Measurements from ENCODE around the gene TAS2R14.

TAS2R14 gene

DNA sequence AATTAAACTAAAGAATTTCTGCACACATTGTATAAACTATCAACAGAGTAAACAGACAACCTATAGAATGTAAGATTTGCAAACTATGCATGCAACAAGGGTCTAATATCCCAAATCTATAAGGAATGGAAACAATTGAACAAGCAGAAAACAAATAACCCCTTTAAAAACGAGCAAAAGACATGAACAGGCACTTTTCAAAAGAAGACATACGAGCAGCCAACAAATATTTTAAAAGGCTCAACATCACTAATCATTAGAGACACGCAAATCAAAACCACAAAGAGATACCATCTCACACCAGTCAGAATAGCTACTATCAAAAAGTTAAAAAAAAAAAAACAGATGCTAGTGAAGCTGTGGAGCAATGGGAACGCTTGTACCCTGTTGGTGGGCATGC is 34.4 kb downstream of the TAS2R14 start:
- TF ChIP-seq CREB1 (IDR thresholded peaks at IDR 0.05; ENCODE audit: low read depth) (no peak), TCF12 (IDR thresholded peaks at IDR 0.05; ENCODE audit: low read depth) (no peak), ZBTB7A (IDR thresholded peaks at IDR 0.05; ENCODE audit: low read depth) (no peak), YY1 (IDR thresholded peaks at IDR 0.05; ENCODE audit: low read depth) (no peak), NFIC (IDR thresholded peaks at IDR 0.05) (no peak), FOXM1 (IDR thresholded peaks at IDR 0.05; ENCODE audit: borderline replicate concordance, low read depth) (no peak), TEAD4 (IDR thresholded peaks at IDR 0.05) (no peak), CEBPB (IDR thresholded peaks at IDR 0.05) (no peak)
- TF ChIP-seq, protein P1, sequence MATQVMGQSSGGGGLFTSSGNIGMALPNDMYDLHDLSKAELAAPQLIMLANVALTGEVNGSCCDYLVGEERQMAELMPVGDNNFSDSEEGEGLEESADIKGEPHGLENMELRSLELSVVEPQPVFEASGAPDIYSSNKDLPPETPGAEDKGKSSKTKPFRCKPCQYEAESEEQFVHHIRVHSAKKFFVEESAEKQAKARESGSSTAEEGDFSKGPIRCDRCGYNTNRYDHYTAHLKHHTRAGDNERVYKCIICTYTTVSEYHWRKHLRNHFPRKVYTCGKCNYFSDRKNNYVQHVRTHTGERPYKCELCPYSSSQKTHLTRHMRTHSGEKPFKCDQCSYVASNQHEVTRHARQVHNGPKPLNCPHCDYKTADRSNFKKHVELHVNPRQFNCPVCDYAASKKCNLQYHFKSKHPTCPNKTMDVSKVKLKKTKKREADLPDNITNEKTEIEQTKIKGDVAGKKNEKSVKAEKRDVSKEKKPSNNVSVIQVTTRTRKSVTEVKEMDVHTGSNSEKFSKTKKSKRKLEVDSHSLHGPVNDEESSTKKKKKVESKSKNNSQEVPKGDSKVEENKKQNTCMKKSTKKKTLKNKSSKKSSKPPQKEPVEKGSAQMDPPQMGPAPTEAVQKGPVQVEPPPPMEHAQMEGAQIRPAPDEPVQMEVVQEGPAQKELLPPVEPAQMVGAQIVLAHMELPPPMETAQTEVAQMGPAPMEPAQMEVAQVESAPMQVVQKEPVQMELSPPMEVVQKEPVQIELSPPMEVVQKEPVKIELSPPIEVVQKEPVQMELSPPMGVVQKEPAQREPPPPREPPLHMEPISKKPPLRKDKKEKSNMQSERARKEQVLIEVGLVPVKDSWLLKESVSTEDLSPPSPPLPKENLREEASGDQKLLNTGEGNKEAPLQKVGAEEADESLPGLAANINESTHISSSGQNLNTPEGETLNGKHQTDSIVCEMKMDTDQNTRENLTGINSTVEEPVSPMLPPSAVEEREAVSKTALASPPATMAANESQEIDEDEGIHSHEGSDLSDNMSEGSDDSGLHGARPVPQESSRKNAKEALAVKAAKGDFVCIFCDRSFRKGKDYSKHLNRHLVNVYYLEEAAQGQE (IDR thresholded peaks at IDR 0.05; ENCODE audit: low read depth) = no peak
- TF ChIP-seq, protein P2, sequence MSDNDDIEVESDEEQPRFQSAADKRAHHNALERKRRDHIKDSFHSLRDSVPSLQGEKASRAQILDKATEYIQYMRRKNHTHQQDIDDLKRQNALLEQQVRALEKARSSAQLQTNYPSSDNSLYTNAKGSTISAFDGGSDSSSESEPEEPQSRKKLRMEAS (IDR thresholded peaks at IDR 0.05) = no peak
- TF ChIP-seq, protein P3, sequence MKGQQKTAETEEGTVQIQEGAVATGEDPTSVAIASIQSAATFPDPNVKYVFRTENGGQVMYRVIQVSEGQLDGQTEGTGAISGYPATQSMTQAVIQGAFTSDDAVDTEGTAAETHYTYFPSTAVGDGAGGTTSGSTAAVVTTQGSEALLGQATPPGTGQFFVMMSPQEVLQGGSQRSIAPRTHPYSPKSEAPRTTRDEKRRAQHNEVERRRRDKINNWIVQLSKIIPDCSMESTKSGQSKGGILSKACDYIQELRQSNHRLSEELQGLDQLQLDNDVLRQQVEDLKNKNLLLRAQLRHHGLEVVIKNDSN (IDR thresholded peaks at IDR 0.05) = no peak

DNA sequence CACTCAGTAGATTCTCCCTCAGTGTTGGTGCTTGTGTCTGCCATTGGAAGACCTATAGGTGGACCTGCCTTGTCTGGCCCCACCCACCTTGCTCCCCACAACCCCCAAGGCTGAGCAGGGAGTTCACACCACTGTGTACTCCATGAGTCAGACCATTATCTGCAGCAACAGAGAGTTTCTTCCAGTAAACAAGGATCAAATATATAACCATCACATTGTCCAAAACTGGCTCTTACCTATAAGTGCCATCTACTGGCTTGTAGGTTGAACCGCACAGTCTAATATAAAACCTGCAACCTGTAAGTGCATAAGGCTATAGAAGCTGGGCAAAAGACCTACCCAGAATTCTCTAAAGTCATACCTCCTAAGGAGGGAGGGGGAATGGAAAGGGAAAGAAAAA is 37.6 kb downstream of the TAS2R14 start:
- TF ChIP-seq RAD21 (IDR thresholded peaks at IDR 0.05; ENCODE audit: low read depth) = no peak
- no peak for TF ChIP-seq ZBTB7A (IDR thresholded peaks at IDR 0.05; ENCODE audit: low read depth)
- TF ChIP-seq TCF12 (IDR thresholded peaks at IDR 0.05; ENCODE audit: low read depth) = no peak
- TF ChIP-seq, protein P2 (IDR thresholded peaks at IDR 0.05) = no peak
- no peak for TF ChIP-seq YY1 (IDR thresholded peaks at IDR 0.05; ENCODE audit: low read depth)
- TF ChIP-seq EGR1 (IDR thresholded peaks at IDR 0.05) = no peak
- no peak for TF ChIP-seq TAF1 (IDR thresholded peaks at IDR 0.05; ENCODE audit: low read depth)
- TF ChIP-seq, protein P3 (IDR thresholded peaks at IDR 0.05) = no peak
- TF ChIP-seq FOXM1 (IDR thresholded peaks at IDR 0.05; ENCODE audit: borderline replicate concordance, low read depth) = no peak
- TF ChIP-seq CEBPB (IDR thresholded peaks at IDR 0.05) = no peak
- TF ChIP-seq, protein P1 (IDR thresholded peaks at IDR 0.05; ENCODE audit: low read depth) = no peak
- no peak for TF ChIP-seq TEAD4 (IDR thresholded peaks at IDR 0.05)
- no peak for TF ChIP-seq CREB1 (IDR thresholded peaks at IDR 0.05; ENCODE audit: low read depth)
- no peak for TF ChIP-seq EP300 (IDR thresholded peaks at IDR 0.05; ENCODE audit: borderline replicate concordance)
- TF ChIP-seq NFIC (IDR thresholded peaks at IDR 0.05) = no peak

DNA sequence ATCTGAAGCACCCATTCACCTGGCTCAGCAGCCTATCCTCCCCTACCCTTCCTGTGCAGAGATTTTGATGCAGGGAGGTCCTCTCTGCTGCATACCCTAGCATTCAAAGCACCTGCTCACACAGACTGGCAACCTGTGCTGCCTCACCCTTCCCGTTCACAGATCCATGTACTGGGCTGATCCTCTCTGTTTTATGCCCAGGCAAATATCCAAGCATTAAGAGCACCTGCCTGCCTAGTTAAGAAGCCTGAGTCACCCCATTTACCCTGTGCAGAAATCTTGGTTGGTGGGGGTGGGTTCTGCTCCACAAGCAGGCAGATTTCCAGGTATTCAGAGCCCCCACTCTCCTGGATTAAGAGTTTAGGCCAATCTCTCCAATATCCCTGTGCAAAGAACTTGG is 38.1 kb downstream of the TAS2R14 start:
- TF ChIP-seq ZBTB7A (IDR thresholded peaks at IDR 0.05; ENCODE audit: low read depth) = no peak
- TF ChIP-seq EP300 (IDR thresholded peaks at IDR 0.05; ENCODE audit: borderline replicate concordance) = no peak
- TF ChIP-seq EGR1 (IDR thresholded peaks at IDR 0.05) = no peak
- TF ChIP-seq TEAD4 (IDR thresholded peaks at IDR 0.05) = no peak

DNA sequence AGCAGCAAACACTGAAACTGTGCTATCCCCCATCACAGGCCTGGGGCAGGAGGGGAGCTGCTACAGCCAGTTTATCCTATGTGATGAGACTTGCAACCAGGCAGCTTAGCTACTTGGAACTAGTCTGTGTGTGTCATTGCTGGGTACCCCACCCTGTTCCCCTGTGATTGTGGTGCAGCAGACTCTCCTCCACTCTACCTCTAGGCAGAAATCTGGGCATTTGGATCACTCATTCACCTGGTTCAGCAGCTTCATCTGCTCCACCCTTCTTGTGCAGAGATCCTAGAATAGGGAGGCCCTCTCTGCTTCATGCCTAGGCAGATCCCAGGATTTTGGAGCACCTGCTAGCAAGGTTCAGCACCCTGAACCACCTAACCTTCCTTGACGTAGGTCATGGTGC is 38.5 kb downstream of the TAS2R14 start:
- TF ChIP-seq TEAD4 (IDR thresholded peaks at IDR 0.05) (no peak), EGR1 (IDR thresholded peaks at IDR 0.05) (no peak), FOXM1 (IDR thresholded peaks at IDR 0.05; ENCODE audit: borderline replicate concordance, low read depth) (no peak), CEBPB (IDR thresholded peaks at IDR 0.05) (no peak), YY1 (IDR thresholded peaks at IDR 0.05; ENCODE audit: low read depth) (no peak), RAD21 (IDR thresholded peaks at IDR 0.05; ENCODE audit: low read depth) (no peak), ZBTB7A (IDR thresholded peaks at IDR 0.05; ENCODE audit: low read depth) (no peak), CREB1 (IDR thresholded peaks at IDR 0.05; ENCODE audit: low read depth) (no peak), EP300 (IDR thresholded peaks at IDR 0.05; ENCODE audit: borderline replicate concordance) (no peak), TCF12 (IDR thresholded peaks at IDR 0.05; ENCODE audit: low read depth) (no peak), TAF1 (IDR thresholded peaks at IDR 0.05; ENCODE audit: low read depth) (no peak), NFIC (IDR thresholded peaks at IDR 0.05) (no peak)
- TF ChIP-seq, protein P3 (IDR thresholded peaks at IDR 0.05) = no peak
- TF ChIP-seq, protein P2 (IDR thresholded peaks at IDR 0.05) = no peak
- TF ChIP-seq, protein P1 (IDR thresholded peaks at IDR 0.05; ENCODE audit: low read depth) = no peak
